ENCODE results near the gene PGAP3. TPM values are rescaled to one million over a fixed set of nuclear protein-coding genes. Genes with fewer than 3 reads are reported as not detected.
"Not testable (repeated sequence)": the region's sequence is repeated elsewhere in the genome, so short reads cannot be mapped to it uniquely, and the experiment has no call there.

PGAP3 gene
- total and polyA plus RNA-seq, 8 donors: 3.2 to 42.9 (median 16.3) TPM

GRCh38 chr17:39727556-39727955, 39.7 kb upstream of the PGAP3 start:
- H3K4me1 ChIP-seq: peaks cover 10 to 36% (median 26%) of the 10 kb centered on the region in 4 donors
- DNase-seq: peak in 1 of 2 donors; percentile 5
- H3K27ac ChIP-seq: no peak overlapping the region
- no peak overlapping the region for H3K4me3 ChIP-seq
- TF ChIP-seq POLR2AphosphoS5 (IDR thresholded peaks at IDR 0.05) (no peak), POLR2A (IDR thresholded peaks at IDR 0.05) (no peak), EP300 (IDR thresholded peaks at IDR 0.05) (no peak), CTCF (IDR thresholded peaks at IDR 0.05) (no peak)
- H3K27me3 ChIP-seq: no peaks in the 10 kb centered on the region
- 64 to 76% (median 68%) methylated on average over 9 to 10 of the region's 10 CpGs for WGBS, 5 donors
- peaks cover 22 to 69% (median 63%) of the 10 kb centered on the region in 4 donors for H3K36me3 ChIP-seq
- intact Hi-C loops (cut with DNase I; ENCODE audit: low total_unique reads): no loop called here
- no peaks in the 10 kb centered on the region for H3K9me3 ChIP-seq

GRCh38 chr17:39726617-39727016, 38.8 kb upstream of the PGAP3 start:
- Histone ChIP-seq H3K4me1 (peaks cover 10 to 36% (median 26%) of the 10 kb centered on the region in 4 donors), H3K9me3 (no peaks in the 10 kb centered on the region), H3K27ac (no peak overlapping the region), H3K36me3 (peaks cover 22 to 78% (median 71%) of the 10 kb centered on the region in 4 donors), H3K4me3 (no peak overlapping the region), H3K27me3 (no peaks in the 10 kb centered on the region)
- no peak for TF ChIP-seq CTCF (IDR thresholded peaks at IDR 0.05)
- TF ChIP-seq POLR2AphosphoS5 (IDR thresholded peaks at IDR 0.05): no peak
- TF ChIP-seq EP300 (IDR thresholded peaks at IDR 0.05): no peak
- TF ChIP-seq POLR2A (IDR thresholded peaks at IDR 0.05): no peak
- intact Hi-C loops (cut with DNase I; ENCODE audit: low total_unique reads): no loop called here
- WGBS, 5 donors: 80 to 88% (median 86%) methylated on average over 6 to 9 of the region's 9 CpGs
- no peak for DNase-seq

- H3K9me3 ChIP-seq; intact Hi-C loops (cut with DNase I; ENCODE audit: low total_unique reads): not testable (repeated sequence)
- 82 to 100% (median 95%) methylated on average over 1 of the region's 1 CpG for WGBS, 5 donors
Observed at GRCh38 chr17:39725923-39726322, 38.1 kb upstream of the PGAP3 start.

GRCh38 chr17:39724731-39725130, 36.9 kb upstream of the PGAP3 start:
- peaks cover 23 to 94% (median 86%) of the 10 kb centered on the region in 4 donors for H3K36me3 ChIP-seq
- H3K9me3 ChIP-seq: no peaks in the 10 kb centered on the region
- peaks cover 9 to 29% (median 15%) of the 10 kb centered on the region in 4 donors for H3K4me1 ChIP-seq
- no peak for TF ChIP-seq EP300 (IDR thresholded peaks at IDR 0.05)
- TF ChIP-seq CTCF (IDR thresholded peaks at IDR 0.05): no peak
- no peak for TF ChIP-seq POLR2A (IDR thresholded peaks at IDR 0.05)
- TF ChIP-seq POLR2AphosphoS5 (IDR thresholded peaks at IDR 0.05): no peak
- no peak overlapping the region for H3K27ac ChIP-seq
- H3K27me3 ChIP-seq: no peaks in the 10 kb centered on the region
- intact Hi-C loops (cut with DNase I; ENCODE audit: low total_unique reads): no loop called here
- DNase-seq: no peak
- 91 to 96% (median 93%) methylated on average over 10 to 13 of the region's 13 CpGs for WGBS, 5 donors
- H3K4me3 ChIP-seq: no peak overlapping the region

More at GRCh38 chr17:39725923-39726322, 38.1 kb upstream of the PGAP3 start:
- DNase-seq, H3K27ac ChIP-seq, H3K27me3 ChIP-seq, H3K4me3 ChIP-seq: not testable (repeated sequence)
- H3K4me1 ChIP-seq: peaks cover 10 to 32% (median 25%) of the 10 kb centered on the region in 4 donors
- peaks cover 22 to 82% (median 75%) of the 10 kb centered on the region in 4 donors for H3K36me3 ChIP-seq
